Stimulated activated effector memory CD8-positive, alpha-beta T cell treated with anti-CD3 and anti-CD28 coated beads, Interleukin-12 subunit alpha, Interleukin-12 subunit beta, amount 100 ng/mL, for 72 hours (primary cell): ENCODE data around the gene PNN.
"Not testable (repeated sequence)": the region's sequence is repeated elsewhere in the genome, so short reads cannot be mapped to it uniquely, and the experiment has no call there.

ENCODE experiments used
- ATAC-seq: fragments of 150-1000 bp; cut with Tn5 transposase; 2 replicates; pipeline ENCODE4 v1.10.0; 2021
- DNase-seq, 2 donors: peaks; one replicate each; pipeline ENCODE4 v3.0.0; 2021 to 2022; ENCODE audit warnings: low spot score in 2 of 2
- H3K27ac Mint-ChIP-seq: one replicate; pipeline ENCODE4 v1.8.0; 2022; ENCODE audit warnings: mild to moderate bottlenecking, mixed read lengths
- H3K36me3 Mint-ChIP-seq: one replicate; pipeline ENCODE4 v1.8.0; 2022; ENCODE audit warnings: mild to moderate bottlenecking, mixed read lengths
- H3K4me1 Mint-ChIP-seq: one replicate; pipeline ENCODE4 v1.8.0; 2022; ENCODE audit warnings: mixed read lengths
- H3K4me3 Mint-ChIP-seq: one replicate; pipeline ENCODE4 v1.8.0; 2022; ENCODE audit warnings: mild to moderate bottlenecking, mixed read lengths
- H3K9me3 Mint-ChIP-seq: one replicate; pipeline ENCODE4 v1.8.0; 2022; ENCODE audit warnings: mixed read lengths

PNN gene

DNA sequence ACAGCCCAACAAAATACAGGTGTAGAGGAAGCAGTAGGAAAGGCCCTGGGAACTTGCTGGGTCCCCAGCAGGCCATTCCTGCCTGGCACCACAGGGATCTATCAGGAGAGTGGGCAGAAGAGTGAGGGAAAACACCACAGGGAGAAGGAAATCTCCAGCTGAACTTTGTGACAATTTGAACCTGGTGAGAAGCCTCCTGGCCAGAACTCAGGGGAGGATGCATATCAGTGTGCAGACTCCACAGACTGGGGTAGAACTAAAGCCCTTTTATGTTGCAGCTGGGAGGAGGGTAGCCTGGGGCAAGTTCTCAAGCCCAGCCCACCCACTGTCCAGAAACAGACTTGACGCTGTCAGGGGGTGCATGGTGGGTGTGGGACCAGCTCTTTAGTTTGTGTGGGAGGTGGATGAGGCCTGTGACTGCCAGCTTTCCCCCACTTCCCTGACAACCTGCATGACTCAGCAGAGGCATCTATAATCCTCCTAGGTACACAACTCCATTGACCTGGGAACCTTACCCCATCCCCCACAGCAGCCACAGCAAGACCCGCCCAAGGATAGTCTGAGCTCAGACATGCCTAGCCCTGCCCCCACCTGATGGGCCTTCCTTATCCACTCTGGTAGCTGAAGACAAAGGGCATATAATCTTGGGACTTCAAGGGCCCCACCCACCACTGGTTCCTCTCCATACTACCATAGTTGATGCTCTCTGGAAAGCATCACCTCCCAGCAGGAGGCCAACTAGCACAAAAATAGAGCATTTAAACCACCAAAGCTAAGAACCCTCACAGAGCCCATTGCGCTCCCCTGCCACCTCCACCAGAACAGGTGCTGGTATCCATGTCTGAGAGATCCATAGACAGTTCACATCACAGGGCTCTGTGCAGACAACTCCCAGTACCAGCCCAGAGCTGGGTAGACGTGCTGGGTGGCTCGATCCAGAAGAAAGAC lies 28.9 kb downstream of the PNN start:
- Mint-ChIP-seq H3K9me3 (no peaks in the 10 kb centered on the region), H3K4me1 (peaks cover 9% of the 10 kb centered on the region), H3K27ac (peak overlapping the region; percentile 68), H3K36me3 (no peaks in the 10 kb centered on the region), H3K4me3 (no peak overlapping the region)
- peak in 1 of 2 donors; percentile 34 for DNase-seq
- ATAC-seq = no peak

DNA sequence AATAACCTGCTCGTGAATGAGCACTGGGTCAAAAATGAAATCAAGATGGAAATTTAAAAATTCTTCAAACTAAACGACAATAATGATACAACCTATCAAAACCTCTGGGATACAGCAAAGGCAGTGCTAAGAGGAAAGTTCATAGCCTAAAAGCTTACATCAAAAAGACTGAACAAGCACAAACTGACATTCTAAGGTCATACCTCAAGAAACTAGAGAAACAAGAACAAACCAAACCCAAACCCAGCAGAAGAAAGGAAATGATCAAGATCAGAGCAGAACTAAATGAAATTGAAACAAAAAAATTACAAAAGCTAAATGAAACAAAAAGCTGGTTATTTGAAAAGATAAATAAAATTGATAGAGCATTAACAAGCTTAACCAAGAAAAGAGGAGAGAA lies 32.4 kb downstream of the PNN start:
- peak overlapping the region; percentile 71 for H3K27ac Mint-ChIP-seq
- not testable (repeated sequence) for DNase-seq, H3K9me3 Mint-ChIP-seq, H3K4me1 Mint-ChIP-seq, ATAC-seq, H3K36me3 Mint-ChIP-seq
- H3K4me3 Mint-ChIP-seq = peak overlapping the region; percentile 18

DNA sequence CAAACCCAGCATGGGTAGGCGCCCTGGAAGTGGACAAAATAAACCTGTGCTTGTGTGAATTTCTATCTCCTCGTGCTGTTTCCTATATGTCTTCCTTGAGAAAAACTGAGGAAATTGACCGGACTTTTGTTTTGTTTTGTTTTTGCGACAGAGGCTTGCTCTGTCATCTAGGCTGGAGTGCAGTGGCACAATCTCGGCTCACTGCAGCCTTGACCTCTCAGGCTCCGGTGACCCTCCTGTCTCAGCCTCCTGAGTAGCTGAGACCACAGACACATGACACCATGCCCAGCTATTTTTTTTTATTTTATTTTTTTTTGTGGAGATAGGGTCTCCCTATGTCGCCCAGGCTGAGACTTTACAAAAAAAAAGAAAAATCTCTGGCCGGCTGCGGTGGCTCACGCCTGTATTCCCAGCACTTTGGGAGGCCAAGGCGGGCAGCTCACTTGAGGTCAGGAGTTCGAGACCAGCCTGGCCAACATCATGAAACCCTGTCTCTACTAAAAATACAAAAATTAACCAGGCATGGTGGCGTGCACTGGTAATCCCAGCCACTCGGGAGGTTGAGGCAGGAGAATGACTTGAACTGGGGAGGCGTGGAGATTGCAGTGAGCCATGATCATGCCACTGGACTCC lies 36.2 kb downstream of the PNN start:
- Mint-ChIP-seq H3K9me3 (no peaks in the 10 kb centered on the region), H3K4me1 (peaks cover 9% of the 10 kb centered on the region), H3K27ac (no peak overlapping the region), H3K36me3 (no peaks in the 10 kb centered on the region), H3K4me3 (no peak overlapping the region)
- ATAC-seq = no peak
- no peak for DNase-seq

DNA sequence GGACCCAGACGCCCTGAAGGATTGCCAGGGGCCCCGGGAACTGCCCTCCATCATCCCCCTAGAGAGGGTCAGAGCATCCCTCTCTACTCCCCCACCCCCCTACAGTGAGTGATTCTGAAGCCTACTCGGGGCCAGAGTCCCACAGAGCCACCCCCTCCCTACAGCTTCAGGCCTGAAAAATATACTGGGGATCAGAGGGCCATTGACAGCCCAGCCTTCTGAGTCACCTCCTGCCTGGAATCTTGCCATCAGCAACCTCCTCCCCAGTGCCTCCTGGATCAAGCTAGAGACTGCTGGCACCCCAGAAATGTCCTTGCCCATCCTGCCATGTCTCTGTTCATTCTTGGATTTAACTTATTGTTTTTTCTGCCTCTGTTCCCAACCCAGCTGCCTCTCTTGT lies 37.0 kb downstream of the PNN start:
- Mint-ChIP-seq H3K4me1 (peaks cover 12% of the 10 kb centered on the region), H3K9me3 (no peaks in the 10 kb centered on the region), H3K4me3 (no peak overlapping the region), H3K27ac (no peak overlapping the region), H3K36me3 (no peaks in the 10 kb centered on the region)
- ATAC-seq = no peak
- no peak for DNase-seq

DNA sequence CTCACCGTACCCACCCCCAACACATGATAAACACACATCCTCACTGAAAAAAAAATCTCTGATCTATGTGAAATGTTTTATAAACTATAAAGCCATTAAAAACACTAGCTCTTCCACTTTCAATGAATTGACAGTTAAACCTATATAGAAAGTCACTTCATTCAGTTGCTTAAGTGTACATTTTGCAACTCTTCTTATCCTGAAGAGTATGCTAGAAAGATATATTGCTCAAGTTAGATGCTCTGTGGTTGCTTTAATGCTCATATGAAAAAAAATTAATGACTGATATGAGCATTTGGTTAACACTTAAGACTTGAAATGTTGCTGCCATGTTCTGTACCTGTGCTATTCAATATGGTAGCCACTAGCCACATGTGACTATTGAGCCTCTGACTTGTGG lies 37.6 kb downstream of the PNN start:
- H3K4me3 Mint-ChIP-seq = no peak overlapping the region
- DNase-seq = no peak
- H3K27ac Mint-ChIP-seq = peak overlapping the region; percentile 64
- peaks cover 10% of the 10 kb centered on the region for H3K4me1 Mint-ChIP-seq
- no peaks in the 10 kb centered on the region for H3K9me3 Mint-ChIP-seq
- no peak for ATAC-seq
- H3K36me3 Mint-ChIP-seq = no peaks in the 10 kb centered on the region

DNA sequence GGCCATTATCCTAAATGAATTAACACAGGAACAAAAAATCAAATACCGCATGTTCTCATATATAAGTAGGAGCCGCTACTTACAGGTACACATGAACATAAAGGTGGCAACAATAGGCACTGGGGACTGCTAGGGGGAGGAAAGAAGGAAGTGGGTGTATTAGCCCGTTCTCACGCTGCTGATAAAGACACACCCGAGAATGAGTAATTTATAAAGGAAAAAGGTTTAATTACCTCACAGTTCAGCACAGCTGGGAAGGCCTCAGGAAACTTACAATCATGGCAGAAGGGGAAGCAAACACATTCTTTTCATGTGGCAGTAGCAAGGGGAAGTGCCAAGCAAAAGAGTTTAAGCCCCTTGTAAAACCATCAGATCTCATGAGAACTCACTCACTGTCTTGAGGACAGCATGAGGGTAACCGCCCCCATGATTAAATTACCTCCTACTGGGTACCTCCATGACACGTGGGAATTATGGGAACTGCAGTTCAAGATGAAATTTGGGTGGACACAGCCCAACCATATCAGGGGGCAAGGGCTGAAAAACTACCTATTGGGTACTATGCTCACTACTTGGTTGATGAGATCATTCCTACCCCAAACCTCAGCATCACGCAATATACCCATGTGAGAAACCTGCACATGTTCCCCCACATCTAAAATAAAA lies 42.3 kb downstream of the PNN start:
- peaks cover 6% of the 10 kb centered on the region for H3K4me1 Mint-ChIP-seq

DNA sequence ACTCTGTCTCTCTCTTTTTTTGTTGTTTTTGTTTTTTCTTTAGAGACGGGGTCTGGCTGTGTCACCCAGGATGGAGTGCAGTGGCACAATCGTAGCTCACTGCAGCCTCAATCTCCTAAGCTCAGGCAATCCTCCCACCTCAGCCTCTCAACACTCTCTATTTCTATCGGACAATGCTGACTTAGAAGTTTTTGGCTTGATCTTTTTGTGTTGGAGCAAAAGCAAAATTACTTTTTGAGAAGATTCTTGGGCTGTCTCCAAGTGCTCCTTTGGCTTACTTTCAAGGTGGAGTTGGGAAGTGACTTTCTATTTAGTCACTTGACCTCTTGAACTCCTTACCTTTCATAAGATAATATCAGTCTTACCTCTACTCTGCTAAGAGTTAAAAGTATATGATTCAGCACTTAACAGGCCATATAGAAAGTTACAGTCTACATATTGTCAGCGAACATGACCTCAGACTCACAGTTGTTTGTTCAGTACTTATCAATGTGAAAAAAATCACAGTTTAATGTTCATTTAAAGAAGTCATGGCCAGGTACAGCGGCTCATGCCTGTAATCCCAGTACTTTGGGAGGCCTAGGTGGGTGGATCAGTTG lies 43.2 kb downstream of the PNN start:
- no peak overlapping the region for H3K27ac Mint-ChIP-seq
- H3K36me3 Mint-ChIP-seq = no peaks in the 10 kb centered on the region
- ATAC-seq = peak; percentile 56
- H3K9me3 Mint-ChIP-seq = no peaks in the 10 kb centered on the region
- peaks cover 6% of the 10 kb centered on the region for H3K4me1 Mint-ChIP-seq
- no peak overlapping the region for H3K4me3 Mint-ChIP-seq
- DNase-seq = no peak

More for the DNA sequence above, 42.3 kb downstream of the PNN start:
- Mint-ChIP-seq H3K36me3 (no peaks in the 10 kb centered on the region), H3K4me3 (no peak overlapping the region), H3K27ac (peak overlapping the region; percentile 26), H3K9me3 (no peaks in the 10 kb centered on the region)
- ATAC-seq (no peak), DNase-seq (no peak)

DNA sequence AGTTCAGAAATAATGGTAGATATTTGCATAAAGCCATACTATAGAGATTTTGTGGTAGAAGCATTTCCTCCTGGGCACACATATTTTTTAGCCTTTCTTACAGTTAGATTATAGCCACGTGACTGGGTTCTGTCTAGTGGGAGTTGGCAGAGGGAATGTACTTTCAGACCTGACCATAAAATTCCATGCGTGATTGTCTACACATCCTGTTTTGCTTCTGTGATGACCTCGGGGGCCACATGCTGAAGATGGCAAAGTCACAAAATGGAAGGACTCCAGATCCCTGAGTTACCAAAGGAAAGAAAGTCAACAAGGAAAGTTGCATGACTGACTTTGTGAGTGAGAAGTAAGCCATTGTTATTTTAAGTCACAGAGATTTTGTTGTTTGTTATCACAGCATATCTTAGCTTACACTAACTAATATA lies 44.0 kb downstream of the PNN start:
- no peak overlapping the region for H3K27ac Mint-ChIP-seq
- no peak for DNase-seq
- ATAC-seq = no peak
- H3K4me3 Mint-ChIP-seq = no peak overlapping the region
- H3K4me1 Mint-ChIP-seq = peaks cover 6% of the 10 kb centered on the region
- no peaks in the 10 kb centered on the region for H3K36me3 Mint-ChIP-seq
- no peaks in the 10 kb centered on the region for H3K9me3 Mint-ChIP-seq

DNA sequence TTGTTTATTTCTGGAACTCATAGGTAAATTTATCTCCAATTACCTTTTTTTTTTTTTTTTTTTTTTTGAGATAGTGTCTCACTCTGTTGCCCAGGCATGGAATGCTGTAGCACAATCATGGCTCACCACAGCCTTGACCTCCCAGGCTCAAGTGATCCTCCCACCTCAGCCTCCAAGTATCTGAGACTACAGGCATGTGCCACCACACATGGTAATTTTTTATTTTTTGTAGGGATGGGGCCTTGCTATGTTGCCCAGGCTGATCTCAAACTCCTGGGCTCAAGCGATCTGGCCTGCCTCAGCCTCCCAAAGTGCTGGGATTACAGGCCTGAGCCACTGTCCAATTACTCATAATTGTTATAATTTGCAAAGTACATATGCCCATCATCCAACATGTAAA lies 45.4 kb downstream of the PNN start:
- H3K4me3 Mint-ChIP-seq, H3K9me3 Mint-ChIP-seq, H3K36me3 Mint-ChIP-seq, DNase-seq, H3K27ac Mint-ChIP-seq, H3K4me1 Mint-ChIP-seq, ATAC-seq: not testable (repeated sequence)

DNA sequence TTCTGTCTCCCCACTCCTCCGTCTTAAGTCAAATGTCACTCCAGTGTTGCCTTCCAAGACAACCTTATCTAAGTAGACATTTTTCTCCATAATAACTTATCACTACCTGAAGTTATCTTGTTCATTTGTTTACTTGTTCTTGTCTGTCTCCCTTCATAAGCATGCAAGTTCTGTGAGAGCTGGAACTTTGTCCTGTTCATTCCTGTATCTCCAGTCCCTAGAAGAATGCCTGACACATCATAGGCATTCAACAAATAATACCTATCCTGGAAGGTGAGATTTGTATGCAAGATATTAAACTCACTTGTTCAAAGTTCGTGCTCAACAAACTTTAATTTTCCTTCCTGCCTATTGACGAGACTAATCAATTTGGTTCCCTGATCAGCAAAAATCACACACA lies 53.0 kb downstream of the PNN start:
- H3K4me3 Mint-ChIP-seq = peak overlapping the region; percentile 68
- ATAC-seq (no peak), DNase-seq (no peak)
- peaks cover 9% of the 10 kb centered on the region for H3K36me3 Mint-ChIP-seq
- peak overlapping the region; percentile 99 for H3K27ac Mint-ChIP-seq
- peaks cover 40% of the 10 kb centered on the region for H3K4me1 Mint-ChIP-seq
- peaks cover 4% of the 10 kb centered on the region for H3K9me3 Mint-ChIP-seq

DNA sequence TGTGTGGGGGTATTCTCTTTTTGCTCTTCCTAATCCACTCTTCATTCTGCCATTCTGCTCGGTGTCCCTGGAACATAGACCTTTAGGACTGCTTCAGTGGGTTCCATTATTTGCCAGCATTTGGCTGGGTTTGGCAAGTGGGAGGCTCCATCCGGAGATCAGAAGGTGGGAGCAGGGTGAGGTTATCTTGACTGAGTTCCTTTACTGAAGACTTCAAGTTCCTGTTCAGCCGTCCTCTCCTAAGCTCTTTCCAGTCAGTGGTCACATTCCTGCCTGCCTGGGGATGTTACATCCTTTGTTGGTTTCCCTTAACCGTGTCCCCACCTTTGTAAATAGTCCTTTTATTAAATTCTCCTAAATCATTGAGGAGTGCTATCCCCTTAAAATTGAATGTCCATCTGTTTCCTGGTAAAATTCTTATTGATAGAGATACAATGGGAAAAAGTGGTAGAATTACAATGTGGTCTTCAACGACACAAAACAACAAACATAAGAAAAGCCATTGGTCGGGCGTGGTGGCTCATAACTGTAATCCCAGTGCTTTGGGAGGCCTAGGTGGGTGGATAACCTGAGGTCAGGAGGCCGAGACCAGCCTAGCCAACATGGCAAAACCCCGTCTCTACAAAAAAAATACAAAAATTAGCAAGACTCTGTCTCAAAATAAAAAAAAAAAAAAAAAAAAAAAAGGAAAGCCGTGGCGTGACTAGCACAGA lies 53.6 kb downstream of the PNN start:
- peak overlapping the region; percentile 99 for H3K27ac Mint-ChIP-seq

DNA sequence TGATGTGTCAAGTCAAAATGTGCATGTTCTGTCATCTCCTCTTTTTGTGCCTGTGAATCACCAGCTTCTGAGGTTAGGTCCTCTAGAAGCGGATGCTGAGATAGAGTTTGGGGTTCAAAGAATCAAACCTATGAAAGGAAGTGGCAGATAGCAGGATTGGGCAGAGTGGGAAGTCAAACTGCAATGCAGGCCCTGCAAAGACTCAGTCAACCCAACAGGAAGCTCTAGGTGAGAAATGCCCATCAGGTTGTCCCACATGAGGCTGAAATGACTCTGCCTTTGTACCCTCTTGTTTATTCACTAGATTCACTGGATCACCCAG lies 54.1 kb downstream of the PNN start:
- H3K4me3 Mint-ChIP-seq = peak overlapping the region; percentile 68
- ATAC-seq = peak; percentile 96

More for the DNA sequence above, 53.6 kb downstream of the PNN start:
- Mint-ChIP-seq H3K36me3 (peaks cover 9% of the 10 kb centered on the region), H3K9me3 (peaks cover 4% of the 10 kb centered on the region), H3K4me3 (peak overlapping the region; percentile 68), H3K4me1 (peaks cover 42% of the 10 kb centered on the region)
- DNase-seq (peak in 1 of 2 donors; percentile 72), ATAC-seq (no peak)

DNA sequence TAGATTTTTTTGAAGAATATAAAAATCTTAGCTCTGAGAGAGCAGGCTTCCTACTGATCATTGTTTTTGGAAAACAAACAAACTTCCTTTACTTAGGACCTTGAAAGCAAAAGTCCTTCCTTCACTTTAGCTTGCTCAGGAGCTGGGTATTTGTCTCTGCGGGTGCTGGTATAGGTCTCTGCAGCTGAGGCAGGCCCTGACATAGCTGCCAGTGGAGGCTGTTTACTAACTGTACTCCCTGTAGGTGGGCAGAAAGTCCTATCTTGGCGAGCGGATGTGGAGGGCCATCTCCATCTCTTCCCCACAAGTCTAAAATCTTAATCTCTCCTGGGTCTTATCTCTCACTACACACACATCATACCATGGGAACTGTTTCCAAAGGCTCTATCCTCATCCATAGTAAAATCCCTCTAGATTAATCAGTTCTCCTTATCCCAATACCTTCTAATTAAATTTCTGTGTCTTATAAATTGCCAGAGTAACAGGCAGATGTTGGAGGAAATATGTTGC lies 54.6 kb downstream of the PNN start:
- H3K4me1 Mint-ChIP-seq = peaks cover 42% of the 10 kb centered on the region
- H3K27ac Mint-ChIP-seq = peak overlapping the region; percentile 99
- peak overlapping the region; percentile 68 for H3K4me3 Mint-ChIP-seq
- peaks cover 9% of the 10 kb centered on the region for H3K36me3 Mint-ChIP-seq
- ATAC-seq (peak; percentile 44), DNase-seq (peak in 1 of 2 donors; percentile 65)
- peaks cover 4% of the 10 kb centered on the region for H3K9me3 Mint-ChIP-seq

More for the DNA sequence above, 54.1 kb downstream of the PNN start:
- Mint-ChIP-seq H3K4me1 (peaks cover 42% of the 10 kb centered on the region), H3K9me3 (peaks cover 4% of the 10 kb centered on the region), H3K36me3 (peaks cover 9% of the 10 kb centered on the region), H3K27ac (peak overlapping the region; percentile 99)
- peak; percentile 39 to 86 for DNase-seq

DNA sequence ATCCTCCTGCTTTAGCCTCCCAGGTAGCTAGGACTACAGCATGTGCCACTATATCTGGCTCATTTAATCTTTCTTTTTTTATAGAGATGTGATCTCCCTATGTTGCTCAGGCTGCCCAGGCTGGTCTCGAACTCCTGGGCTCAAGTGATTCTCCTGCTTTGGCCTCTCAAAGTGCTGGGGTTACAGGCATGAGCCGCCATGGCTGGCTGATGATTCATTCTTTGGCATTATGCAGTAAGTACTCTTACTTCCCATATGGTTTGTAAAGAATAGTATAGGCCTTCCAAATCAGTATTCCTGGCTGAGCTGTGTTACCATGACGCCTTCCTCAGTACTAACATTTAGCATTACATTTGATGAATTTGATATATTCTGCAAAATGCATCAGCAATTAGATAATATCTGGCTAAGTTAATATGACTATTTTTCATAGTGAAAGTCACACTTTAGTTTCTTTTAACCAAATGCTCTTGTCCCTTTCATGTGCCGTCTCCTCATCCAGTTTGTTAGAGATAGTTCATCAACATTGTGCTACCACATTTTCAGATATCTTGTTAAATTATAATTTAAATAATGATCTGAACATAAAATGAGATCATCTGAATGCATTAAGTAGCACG lies 55.5 kb downstream of the PNN start:
- H3K36me3 Mint-ChIP-seq = peaks cover 9% of the 10 kb centered on the region
- H3K4me3 Mint-ChIP-seq = peak overlapping the region; percentile 68
- peaks cover 42% of the 10 kb centered on the region for H3K4me1 Mint-ChIP-seq
- peaks cover 4% of the 10 kb centered on the region for H3K9me3 Mint-ChIP-seq
- DNase-seq = peak in 1 of 2 donors; percentile 60
- peak overlapping the region; percentile 99 for H3K27ac Mint-ChIP-seq
- ATAC-seq = no peak
